ENCODE measurements around the gene MTREX. TPM values are rescaled to one million over a fixed set of nuclear protein-coding genes. Genes with fewer than 3 reads are reported as not detected.
A peak's percentile ranks its signal among the peaks of the same experiment; 100 is the strongest.
"Not testable (repeated sequence)": the region's sequence is repeated elsewhere in the genome, so short reads cannot be mapped to it uniquely, and the experiment has no call there.

The MTREX gene
- polyA plus RNA-seq, 1 donor from 2014 or later = 23.2 TPM

GRCh38 chr5:55313870-55314617, 6.3 kb downstream of the MTREX start:
- peaks cover 0 to 2% (median 0%) of the 10 kb centered on the region in 3 donors for H3K9me3 Mint-ChIP-seq
- H3K27me3 Mint-ChIP-seq = no peaks in the 10 kb centered on the region
- H3K27ac Mint-ChIP-seq = no peak overlapping the region
- peaks cover 46 to 53% (median 46%) of the 10 kb centered on the region in 3 donors for H3K4me1 Mint-ChIP-seq
- H3K4me3 Mint-ChIP-seq = peak overlapping the region in 1 of 4 donors; percentile 21
- peaks cover 15% of the 10 kb centered on the region for H3K36me3 Mint-ChIP-seq

- peaks cover 42 to 53% (median 51%) of the 10 kb centered on the region in 3 donors for H3K4me1 Mint-ChIP-seq
Observed at GRCh38 chr5:55316289-55316688, 8.5 kb downstream of the MTREX start.

DNA sequence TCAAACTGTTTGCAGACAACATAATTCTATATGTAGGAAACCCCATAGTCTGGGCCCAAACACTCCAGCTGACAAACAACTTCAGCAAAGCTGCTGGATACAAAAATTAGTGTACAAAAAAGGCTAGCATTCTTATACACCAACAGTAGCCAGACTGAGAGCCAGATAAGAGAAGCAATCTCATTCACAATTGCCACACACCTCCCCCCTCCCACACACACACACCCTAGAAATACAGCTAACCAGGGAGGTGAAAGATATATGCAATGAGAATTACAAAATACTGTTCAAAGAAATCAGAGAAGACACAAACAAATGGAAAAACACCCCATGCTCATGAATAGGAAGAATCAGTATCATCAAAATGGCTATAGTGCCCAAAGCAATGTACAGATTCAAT, 9.0 kb downstream of the MTREX start:
- Mint-ChIP-seq H3K27me3 (no peaks in the 10 kb centered on the region), H3K4me1 (peaks cover 39 to 50% (median 46%) of the 10 kb centered on the region in 3 donors), H3K9me3 (peaks cover 0 to 2% (median 0%) of the 10 kb centered on the region in 3 donors), H3K36me3 (peaks cover 15% of the 10 kb centered on the region), H3K4me3 (no peak overlapping the region), H3K27ac (peak overlapping the region in 1 of 3 donors; percentile 79)

More at GRCh38 chr5:55316289-55316688, 8.5 kb downstream of the MTREX start:
- Mint-ChIP-seq H3K4me3 (no peak overlapping the region), H3K36me3 (peaks cover 15% of the 10 kb centered on the region), H3K27me3 (no peaks in the 10 kb centered on the region), H3K9me3 (peaks cover 0 to 2% (median 0%) of the 10 kb centered on the region in 3 donors), H3K27ac (peak overlapping the region in 1 of 3 donors; percentile 79)

DNA sequence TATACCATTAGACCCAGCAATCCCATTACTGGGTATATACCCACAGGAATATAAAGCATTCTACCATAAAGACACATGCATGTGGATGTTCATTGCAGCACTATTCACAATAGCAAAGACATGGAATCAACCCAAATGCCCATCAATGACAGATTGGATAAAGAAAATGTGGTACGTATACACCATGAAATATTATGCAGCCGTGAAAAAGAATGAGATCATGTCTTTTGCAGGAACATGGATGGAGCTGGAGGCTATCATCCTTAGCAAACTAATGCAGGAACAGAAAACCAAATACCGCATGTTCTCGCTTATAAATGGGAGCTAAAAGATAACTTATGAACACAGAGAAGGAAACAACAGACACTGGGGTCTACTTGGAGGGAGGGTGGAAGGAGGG, 10.4 kb downstream of the MTREX start:
- H3K4me3 Mint-ChIP-seq, H3K27me3 Mint-ChIP-seq, H3K27ac Mint-ChIP-seq, H3K9me3 Mint-ChIP-seq: not testable (repeated sequence)
- Mint-ChIP-seq H3K4me1 (peaks cover 34 to 44% (median 42%) of the 10 kb centered on the region in 3 donors), H3K36me3 (peaks cover 15% of the 10 kb centered on the region)

DNA sequence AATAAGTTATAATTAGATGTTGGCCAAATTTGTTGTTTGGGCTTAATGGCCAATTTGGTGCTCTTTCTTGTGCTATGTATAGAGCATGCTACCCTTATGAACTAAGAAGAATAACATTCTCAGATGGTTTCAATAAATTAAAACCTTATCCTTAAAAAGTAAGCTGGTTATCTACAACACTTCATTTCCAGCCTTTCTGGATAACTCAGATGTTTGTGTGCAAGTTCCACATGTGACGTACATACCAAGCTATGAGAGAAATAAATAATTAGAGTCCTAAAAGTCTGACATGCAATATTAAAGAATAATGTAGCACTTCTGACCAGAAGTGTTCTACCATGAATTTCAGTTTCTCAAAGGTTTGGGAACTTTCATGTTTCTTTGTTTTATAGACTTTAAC, 11.7 kb downstream of the MTREX start:
- H3K27ac Mint-ChIP-seq = peak overlapping the region in 1 of 3 donors; percentile 33
- H3K4me3 Mint-ChIP-seq = no peak overlapping the region
- H3K27me3 Mint-ChIP-seq = no peaks in the 10 kb centered on the region
- H3K9me3 Mint-ChIP-seq = peaks cover 0 to 2% (median 0%) of the 10 kb centered on the region in 3 donors
- H3K36me3 Mint-ChIP-seq = peaks cover 15% of the 10 kb centered on the region
- H3K4me1 Mint-ChIP-seq = peaks cover 26 to 38% (median 34%) of the 10 kb centered on the region in 3 donors

- H3K36me3 Mint-ChIP-seq = peaks cover 15% of the 10 kb centered on the region
- H3K9me3 Mint-ChIP-seq = peaks cover 0 to 2% (median 0%) of the 10 kb centered on the region in 3 donors
- no peak overlapping the region for H3K4me3 Mint-ChIP-seq
- H3K27me3 Mint-ChIP-seq = no peaks in the 10 kb centered on the region
- peaks cover 21 to 36% (median 31%) of the 10 kb centered on the region in 3 donors for H3K4me1 Mint-ChIP-seq
- H3K27ac Mint-ChIP-seq = no peak overlapping the region
Observed at GRCh38 chr5:55320571-55320970, 12.8 kb downstream of the MTREX start.

DNA sequence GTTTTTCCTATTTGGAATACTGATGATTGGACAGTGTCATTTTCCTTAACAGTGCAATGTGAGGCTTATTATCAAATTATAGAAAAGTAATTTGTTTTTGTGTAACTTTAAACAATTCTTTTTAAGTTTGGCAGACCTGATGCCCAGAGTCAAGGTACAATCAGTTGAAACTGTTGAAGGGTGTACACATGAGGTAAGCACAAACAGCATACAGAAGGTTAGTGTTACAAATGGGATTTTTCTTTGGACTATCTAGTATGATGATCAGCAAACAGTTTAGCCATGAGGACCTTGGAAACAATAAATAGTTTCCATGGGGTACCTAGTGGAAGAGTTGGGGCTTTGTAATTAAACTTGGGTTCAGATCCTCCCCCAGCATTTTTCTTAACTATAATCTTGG, 16.2 kb downstream of the MTREX start:
- H3K36me3 Mint-ChIP-seq = no peaks in the 10 kb centered on the region
- no peaks in the 10 kb centered on the region for H3K9me3 Mint-ChIP-seq
- no peaks in the 10 kb centered on the region for H3K27me3 Mint-ChIP-seq
- H3K4me1 Mint-ChIP-seq = peaks cover 7 to 13% (median 12%) of the 10 kb centered on the region in 3 donors
- no peak overlapping the region for H3K4me3 Mint-ChIP-seq
- no peak overlapping the region for H3K27ac Mint-ChIP-seq

GRCh38 chr5:55324815-55325418, 17.1 kb downstream of the MTREX start:
- H3K27me3 Mint-ChIP-seq = no peaks in the 10 kb centered on the region
- no peaks in the 10 kb centered on the region for H3K9me3 Mint-ChIP-seq
- no peak overlapping the region for H3K4me3 Mint-ChIP-seq
- no peak overlapping the region for H3K27ac Mint-ChIP-seq
- no peaks in the 10 kb centered on the region for H3K36me3 Mint-ChIP-seq
- peaks cover 5 to 14% (median 11%) of the 10 kb centered on the region in 3 donors for H3K4me1 Mint-ChIP-seq

DNA sequence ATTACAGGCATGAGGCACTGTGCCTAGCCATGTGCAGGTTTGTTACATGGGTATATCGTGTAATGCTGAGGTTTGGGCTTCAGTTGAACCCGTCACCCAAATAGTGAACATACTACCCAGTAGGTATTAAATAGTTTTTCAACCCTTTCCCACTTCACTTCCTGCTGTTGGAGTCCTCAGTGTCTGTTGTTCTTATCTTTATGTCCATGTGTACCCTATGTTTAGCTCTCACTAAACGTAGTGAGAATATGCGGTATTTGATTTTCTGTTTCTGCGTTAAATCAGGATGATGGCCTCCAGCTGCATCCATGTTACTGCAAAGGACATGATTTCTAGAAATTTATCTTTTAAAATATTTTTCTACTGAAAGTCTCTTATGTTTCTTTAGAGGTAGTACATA, 17.8 kb downstream of the MTREX start:
- Mint-ChIP-seq H3K27ac (no peak overlapping the region), H3K36me3 (peaks cover 5% of the 10 kb centered on the region), H3K4me3 (no peak overlapping the region), H3K27me3 (no peaks in the 10 kb centered on the region), H3K4me1 (peaks cover 10 to 16% (median 10%) of the 10 kb centered on the region in 3 donors), H3K9me3 (no peaks in the 10 kb centered on the region)

GRCh38 chr5:55327281-55327680, 19.5 kb downstream of the MTREX start:
- Mint-ChIP-seq H3K4me3 (no peak overlapping the region), H3K36me3 (peaks cover 5% of the 10 kb centered on the region), H3K27me3 (no peaks in the 10 kb centered on the region), H3K9me3 (no peaks in the 10 kb centered on the region), H3K4me1 (peaks cover 10 to 12% (median 11%) of the 10 kb centered on the region in 3 donors), H3K27ac (no peak overlapping the region)

DNA sequence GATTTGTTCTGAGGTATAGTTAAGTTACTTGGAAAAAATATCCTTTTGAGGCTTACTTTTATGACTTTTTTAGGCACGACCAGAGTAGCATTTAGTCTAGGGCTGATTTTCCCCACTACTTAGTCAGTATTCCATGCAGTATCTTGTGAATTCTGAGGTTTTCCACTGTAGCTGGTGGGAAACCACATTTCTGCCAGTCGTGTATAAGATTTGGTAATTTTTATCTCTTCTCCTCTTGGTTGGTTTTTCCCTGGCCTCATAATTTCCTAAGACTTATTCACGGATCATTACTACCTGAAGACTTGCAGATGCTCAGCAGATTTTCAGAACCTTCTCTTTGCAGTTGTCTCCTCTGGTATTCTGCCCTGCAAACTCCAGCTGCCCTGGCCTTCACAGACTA, 23.5 kb downstream of the MTREX start:
- Mint-ChIP-seq H3K27ac (peak overlapping the region in 2 of 3 donors; percentile 6 to 60), H3K4me1 (peaks cover 7 to 12% (median 11%) of the 10 kb centered on the region in 3 donors), H3K4me3 (no peak overlapping the region), H3K27me3 (no peaks in the 10 kb centered on the region), H3K36me3 (peaks cover 8% of the 10 kb centered on the region), H3K9me3 (no peaks in the 10 kb centered on the region)

GRCh38 chr5:55333017-55333416, 25.2 kb downstream of the MTREX start:
- H3K27me3 Mint-ChIP-seq = no peaks in the 10 kb centered on the region
- no peak overlapping the region for H3K4me3 Mint-ChIP-seq
- H3K9me3 Mint-ChIP-seq = no peaks in the 10 kb centered on the region
- no peak overlapping the region for H3K27ac Mint-ChIP-seq
- H3K4me1 Mint-ChIP-seq = peaks cover 13 to 15% (median 15%) of the 10 kb centered on the region in 3 donors
- peaks cover 8% of the 10 kb centered on the region for H3K36me3 Mint-ChIP-seq

- Mint-ChIP-seq H3K4me3 (no peak overlapping the region), H3K27me3 (no peaks in the 10 kb centered on the region), H3K36me3 (peaks cover 8% of the 10 kb centered on the region), H3K4me1 (peaks cover 20 to 21% (median 20%) of the 10 kb centered on the region in 3 donors), H3K9me3 (no peaks in the 10 kb centered on the region), H3K27ac (no peak overlapping the region)
Observed at GRCh38 chr5:55333811-55334210, 26.0 kb downstream of the MTREX start.

DNA sequence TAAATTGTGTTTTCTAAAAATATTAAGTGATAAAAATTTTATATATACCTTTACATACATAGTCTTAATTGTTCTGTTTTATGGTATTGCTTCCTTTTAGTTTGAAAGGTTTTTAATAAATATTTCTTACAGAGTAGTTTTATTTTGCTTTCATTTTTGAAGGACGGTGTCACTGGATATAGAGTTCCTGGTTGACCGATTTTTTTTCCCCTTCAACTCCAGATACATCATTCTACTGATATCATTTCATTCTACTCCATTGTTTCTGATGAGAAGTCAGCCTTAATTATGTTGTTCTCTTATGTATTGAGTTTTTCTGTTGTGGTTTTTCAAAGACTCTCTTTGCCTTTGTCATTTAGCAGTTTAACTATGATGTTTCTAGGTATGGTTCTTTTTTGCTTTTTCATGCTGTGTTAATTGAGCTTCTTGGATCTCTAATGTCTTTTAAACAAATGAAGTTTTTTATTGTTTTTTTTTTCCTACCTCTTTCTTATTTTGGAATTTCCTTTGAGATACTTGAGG, 30.4 kb downstream of the MTREX start:
- peaks cover 0 to 2% (median 0%) of the 10 kb centered on the region in 3 donors for H3K9me3 Mint-ChIP-seq
- peaks cover 17 to 20% (median 19%) of the 10 kb centered on the region in 3 donors for H3K4me1 Mint-ChIP-seq
- peak overlapping the region in 2 of 4 donors; percentile 45 to 78 for H3K4me3 Mint-ChIP-seq
- peak overlapping the region in 2 of 3 donors; percentile 14 to 44 for H3K27ac Mint-ChIP-seq
- H3K36me3 Mint-ChIP-seq = peaks cover 2% of the 10 kb centered on the region
- no peaks in the 10 kb centered on the region for H3K27me3 Mint-ChIP-seq

DNA sequence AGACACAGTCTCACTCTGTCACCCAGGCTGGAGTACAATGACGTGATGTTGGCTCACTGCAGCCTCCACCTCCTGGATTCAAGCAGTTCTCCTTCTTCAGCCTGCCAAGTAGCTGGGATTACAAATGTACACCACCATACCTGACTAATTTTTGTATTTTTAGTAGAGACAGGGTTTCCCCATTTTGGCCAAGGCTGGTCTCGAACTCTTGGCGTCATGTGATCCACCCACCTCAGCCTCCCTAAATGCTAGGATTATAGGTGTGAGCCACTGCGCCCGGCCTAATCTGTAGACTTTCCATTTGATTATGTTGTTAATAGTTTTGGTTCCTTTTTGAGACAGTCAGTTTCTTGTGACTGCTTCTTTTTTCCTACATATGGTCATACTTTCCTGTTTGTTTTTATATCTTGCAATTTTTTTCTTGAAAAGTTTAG, 31.0 kb downstream of the MTREX start:
- H3K27me3 Mint-ChIP-seq = no peaks in the 10 kb centered on the region
- peaks cover 17 to 20% (median 19%) of the 10 kb centered on the region in 3 donors for H3K4me1 Mint-ChIP-seq
- H3K9me3 Mint-ChIP-seq = peaks cover 0 to 2% (median 0%) of the 10 kb centered on the region in 3 donors
- H3K27ac Mint-ChIP-seq = peak overlapping the region; percentile 34 to 68 (median 44)
- H3K36me3 Mint-ChIP-seq = peaks cover 2% of the 10 kb centered on the region
- peak overlapping the region in 2 of 4 donors; percentile 39 to 88 for H3K4me3 Mint-ChIP-seq
